GM19468 (cell line): Measurements from ENCODE around the gene LRCOL1.

Experiments
- ATAC-seq: cut with Tn5 transposase; IDR thresholded peaks from one replicate; pipeline ENCODE4 v1.9.1; 2021; ENCODE audit warnings: mild to moderate bottlenecking, moderate library complexity, moderate number of reproducible peaks; ENCODE audit not compliant: unreplicated experiment; ENCODE audit errors: extremely low read depth

Gene LRCOL1

GRCh38 chr12:132610051-132610759 is at the start of gene LRCOL1:
Gene LRCOL1 (minus strand): TSS chr12:132610582. CDS start chr12:132606251, 4,331 bp downstream.
- ATAC-seq: no peak

DNA sequence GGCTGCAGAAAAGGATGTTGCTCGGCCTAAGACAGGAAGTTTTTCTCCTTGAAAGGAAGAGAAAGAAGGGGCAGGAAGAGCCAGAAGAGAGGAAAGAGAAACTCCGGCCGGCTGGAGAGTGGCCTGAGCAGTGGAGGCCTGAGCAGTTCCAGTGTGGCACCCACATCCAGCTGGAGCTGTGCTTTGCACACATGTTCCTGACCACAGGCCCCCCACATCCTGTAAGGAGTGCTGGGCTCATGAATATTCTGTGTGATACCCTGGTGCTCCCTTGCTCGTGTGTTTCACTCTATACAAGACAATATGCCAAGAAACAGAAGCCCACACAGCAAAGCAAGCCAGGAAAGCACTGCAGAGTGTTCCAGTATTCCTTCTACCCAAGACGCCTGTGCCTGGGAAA is 49.7 kb upstream of the LRCOL1 start:
- no peak for ATAC-seq

- no peak for ATAC-seq
Measured at GRCh38 chr12:132659146-132659545, 48.8 kb upstream of the LRCOL1 start.

DNA sequence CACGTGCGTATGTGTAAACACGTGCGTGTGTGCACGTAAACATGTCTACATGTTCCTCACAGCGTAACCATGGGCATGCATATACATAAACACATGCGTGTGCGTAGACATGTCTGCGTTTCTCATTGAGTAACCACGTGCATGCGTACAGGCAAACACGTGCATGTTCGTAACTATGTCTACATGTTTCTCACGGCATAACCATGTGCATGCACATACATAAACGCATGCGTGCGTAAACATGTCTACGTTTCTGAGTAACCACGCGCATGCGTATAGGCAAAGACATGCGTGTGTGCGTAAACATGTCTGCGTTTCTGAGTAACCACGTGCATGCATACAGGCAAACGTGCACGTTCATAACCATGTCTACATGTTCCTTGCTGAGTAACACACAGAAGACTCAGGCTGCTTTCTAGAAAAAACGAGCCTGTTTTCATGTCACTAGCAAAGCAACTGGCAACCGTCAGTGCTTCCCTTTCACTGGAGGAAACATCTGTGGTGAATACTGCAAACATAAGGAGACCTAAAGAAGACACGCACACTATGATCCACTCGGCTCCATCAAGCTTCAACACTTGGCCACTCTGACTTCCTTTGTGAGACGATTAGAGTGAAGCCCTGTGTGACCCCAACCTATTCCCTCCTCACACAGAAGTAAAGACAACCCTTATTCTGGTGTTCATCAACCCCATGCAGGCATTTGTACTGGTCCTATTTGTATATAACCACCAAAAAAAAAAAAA is 47.9 kb upstream of the LRCOL1 start:
- no peak for ATAC-seq

DNA sequence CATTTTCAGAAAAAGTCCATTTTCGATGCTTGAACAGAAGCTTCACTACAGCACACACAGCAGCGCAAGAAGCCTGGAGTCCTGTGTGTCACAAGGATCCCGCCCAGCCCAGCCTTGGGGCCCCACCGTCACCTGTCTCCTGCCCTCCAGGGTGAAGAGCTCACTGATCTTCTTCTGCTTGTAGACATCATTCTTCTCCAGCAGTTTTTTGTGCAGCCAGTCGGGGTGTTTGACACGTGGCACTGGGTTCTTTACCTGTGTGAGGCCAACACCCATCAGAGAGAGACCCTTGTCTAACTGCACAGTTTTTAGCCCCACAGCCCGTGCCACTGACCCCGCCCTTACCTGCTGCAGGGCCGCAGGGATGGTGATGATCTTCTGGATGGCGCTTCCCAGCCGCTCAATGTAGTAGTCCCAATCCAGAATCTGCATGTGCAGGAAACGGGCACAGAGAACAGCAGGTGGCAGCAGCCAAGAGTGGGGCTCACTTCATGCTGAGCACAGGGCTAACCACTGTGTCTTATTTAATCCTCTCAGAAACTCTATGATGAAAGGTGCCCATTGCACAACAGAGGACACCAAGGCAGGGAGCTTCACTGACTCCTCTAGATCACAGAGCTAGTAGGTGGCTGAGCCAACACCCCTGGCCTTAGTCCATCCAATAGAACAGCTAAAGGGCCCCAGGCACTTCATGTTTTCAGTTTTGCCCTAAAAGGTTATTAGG is 46.8 kb upstream of the LRCOL1 start:
- ATAC-seq: no peak

DNA sequence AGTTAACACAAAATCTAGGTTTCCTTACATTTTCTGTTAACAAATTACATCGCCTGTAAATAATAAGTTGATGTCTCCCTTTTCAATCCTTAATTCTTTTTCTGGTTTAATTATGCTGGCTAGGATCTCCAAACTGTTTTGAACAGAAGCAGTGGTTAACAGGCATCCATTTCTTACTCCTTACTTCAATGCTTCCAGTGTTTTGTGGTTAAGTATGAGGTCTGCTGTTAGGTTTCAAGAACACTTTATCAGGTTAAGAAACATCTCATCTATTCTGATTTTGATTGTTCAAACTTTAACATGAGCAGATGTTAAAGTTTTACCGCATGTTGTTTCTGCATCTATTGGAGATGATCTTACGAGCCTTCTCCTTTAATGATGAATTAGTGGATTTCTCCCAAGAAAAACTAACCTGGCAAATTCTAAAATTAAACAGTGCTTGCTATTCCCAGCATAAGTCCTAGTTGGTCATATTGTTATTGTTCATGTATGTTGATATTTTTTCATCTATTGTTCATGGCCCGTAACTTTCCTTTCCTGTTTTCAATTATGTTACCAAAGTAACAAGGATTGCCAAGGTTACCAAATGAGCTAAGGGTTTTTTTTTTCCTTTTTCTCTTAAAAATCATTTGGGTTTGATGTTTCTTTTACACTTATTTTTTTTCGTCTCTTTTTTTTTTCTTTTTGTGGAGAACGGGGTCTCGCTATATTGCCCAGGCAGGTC is 43.3 kb upstream of the LRCOL1 start:
- no peak for ATAC-seq

GRCh38 chr12:132651444-132652100 is 41.2 kb upstream of the LRCOL1 start:
- no peak for ATAC-seq

GRCh38 chr12:132649226-132649945 is 39.0 kb upstream of the LRCOL1 start:
- ATAC-seq: no peak

DNA sequence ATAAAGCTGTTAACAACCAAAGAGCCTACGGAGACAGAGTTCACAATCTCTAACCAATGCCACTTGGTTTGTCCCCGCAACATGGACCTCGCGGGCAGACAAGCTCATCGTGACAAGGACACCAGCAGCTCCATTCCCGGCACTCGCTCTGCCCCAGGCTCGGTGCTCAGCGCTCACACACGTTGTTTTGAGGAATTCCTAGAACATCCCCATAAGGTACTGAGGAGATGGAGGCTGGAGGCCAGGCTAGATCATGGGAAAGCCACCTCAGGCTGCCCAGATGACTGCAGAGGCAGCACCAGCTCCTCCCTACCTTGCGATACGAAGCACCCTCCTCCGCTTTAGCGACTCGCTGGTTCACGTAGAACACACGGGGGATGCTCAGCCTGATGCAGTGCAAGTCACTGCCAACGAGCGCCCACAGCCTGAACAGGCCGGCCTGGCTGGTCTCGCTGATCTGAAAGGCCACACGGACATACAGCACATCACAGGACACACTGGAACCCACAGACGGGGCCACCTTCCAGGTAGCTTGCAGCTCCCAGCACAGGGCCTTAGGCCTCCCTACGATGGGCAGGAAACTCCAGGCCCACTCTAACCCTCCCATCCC is 38.3 kb upstream of the LRCOL1 start:
- ATAC-seq: no peak

GRCh38 chr12:132647858-132648257 is 37.5 kb upstream of the LRCOL1 start:
- ATAC-seq: no peak

- no peak for ATAC-seq
Measured at GRCh38 chr12:132646850-132647249, 36.5 kb upstream of the LRCOL1 start.

- no peak for ATAC-seq
Measured at GRCh38 chr12:132642846-132643835, 32.8 kb upstream of the LRCOL1 start.

DNA sequence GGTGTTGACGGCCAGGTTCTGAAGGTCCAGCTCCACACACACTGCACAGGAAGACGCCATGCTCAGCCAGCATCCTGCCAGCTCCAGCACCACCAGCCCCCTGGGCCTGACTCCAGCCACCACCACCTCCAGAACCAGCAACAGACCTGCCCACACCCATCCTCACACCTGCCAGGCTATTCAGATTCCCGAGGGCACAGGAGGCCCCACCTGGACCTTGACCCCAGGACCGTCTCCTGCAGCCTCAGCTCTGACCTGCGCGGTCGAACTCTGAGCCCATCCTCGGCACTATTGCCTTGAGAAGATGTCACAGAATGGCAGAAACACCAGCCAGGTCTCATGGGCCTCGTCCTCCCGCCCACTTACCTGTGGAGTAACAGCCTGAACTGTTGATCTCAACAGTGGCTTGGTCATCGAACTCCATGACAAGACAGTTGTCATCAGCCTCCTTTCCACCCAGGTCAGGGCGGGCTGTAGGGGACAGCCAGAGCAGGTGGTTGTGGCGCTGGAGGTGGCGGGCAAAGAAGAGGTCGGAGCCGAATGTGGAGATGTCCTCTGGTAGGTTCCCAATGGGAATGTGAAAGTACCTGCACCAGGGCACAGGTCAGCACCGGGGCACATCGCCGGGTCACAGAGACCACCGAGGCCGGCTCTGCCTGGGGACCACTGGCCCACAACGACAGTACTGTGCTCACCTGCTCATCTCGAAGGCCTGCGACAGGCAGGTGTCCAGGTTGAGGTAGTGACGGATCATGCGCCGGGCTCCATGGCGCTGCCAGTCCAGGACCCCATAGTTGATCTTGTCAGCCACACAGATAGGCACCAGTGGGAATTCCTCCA is 31.6 kb upstream of the LRCOL1 start:
- no peak for ATAC-seq

GRCh38 chr12:132640936-132641335 is 30.6 kb upstream of the LRCOL1 start:
- no peak for ATAC-seq

- no peak for ATAC-seq
Measured at GRCh38 chr12:132639956-132640520, 29.7 kb upstream of the LRCOL1 start.

DNA sequence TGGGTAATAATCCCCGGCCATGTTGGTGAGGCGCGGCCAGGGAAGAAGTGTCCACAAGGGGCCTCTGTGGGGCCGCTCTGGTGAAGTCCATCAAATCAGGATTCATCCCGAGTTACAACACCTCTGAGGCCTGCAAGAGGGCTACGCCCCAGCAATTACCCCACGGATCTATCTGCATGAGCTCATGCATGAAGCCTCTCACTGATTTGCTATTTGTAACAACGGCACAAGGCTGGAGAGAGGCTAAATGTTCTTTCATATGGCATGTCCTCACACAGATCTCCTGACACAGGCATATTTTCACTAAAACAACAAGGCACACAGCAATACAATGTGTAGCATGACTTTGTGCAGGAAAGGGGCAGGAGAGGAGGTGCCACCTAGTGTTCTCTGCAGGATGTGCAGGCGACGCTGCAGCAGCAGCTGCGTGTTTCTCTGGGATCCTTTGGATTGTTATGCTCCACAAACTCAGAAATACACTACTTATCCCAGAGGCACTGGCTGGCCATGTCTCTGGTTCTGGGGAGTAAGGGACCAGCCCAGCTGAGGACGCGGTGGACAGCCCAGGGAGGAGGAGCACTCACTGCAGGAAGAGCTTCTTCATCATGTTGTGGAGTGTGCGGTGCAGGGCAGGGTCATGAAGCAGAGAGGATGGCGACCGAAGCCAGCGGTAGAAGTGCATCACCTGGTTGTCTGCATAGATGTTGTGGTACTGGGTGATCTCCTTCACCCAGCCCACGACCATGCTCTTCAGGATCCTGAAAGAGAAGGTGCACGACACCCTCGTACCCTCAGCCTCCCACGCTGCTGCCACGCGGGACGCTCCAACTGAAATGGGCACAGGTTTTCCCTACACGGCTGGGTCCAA is 28.4 kb upstream of the LRCOL1 start:
- no peak for ATAC-seq
